SK-N-SH (cell line): ENCODE data around the gene EXOC2. TPM values are rescaled to one million over a fixed set of nuclear protein-coding genes. Genes with fewer than 3 reads are reported as not detected.

ENCODE experiments used
- CTCF ChIA-PET: fragments of 300-600, 350-600 bp; formaldehyde crosslinking; extraction: SDS; loops from one replicate; lab custom pipeline; 2021; lab: Yijun Ruan, JAX
- POLR2A ChIA-PET: fragments of 350-600 bp; sonication (Branson Sonifier 250); formaldehyde crosslinking; extraction: SDS; loops from one replicate; lab custom pipeline; 2020; ENCODE audit warnings: antibody characterized with exemption, inconsistent platforms; lab: Yijun Ruan, JAX
- DNase-seq: peaks from one replicate; pipeline ENCODE4 v3.0.0; 2012
- H2AFZ ChIP-seq: fragments of 200-600 bp; sonication (generic); 2 replicates; pipeline ENCODE4 v1.8.1; 2016; ENCODE audit warnings: antibody characterized with exemption, mild to moderate bottlenecking, low read depth
- H3F3A ChIP-seq: fragments of 200-600 bp; sonication (generic); replicated peaks from 2 replicates; pipeline ENCODE3; 2016; ENCODE audit warnings: antibody characterized with exemption, mild to moderate bottlenecking; ENCODE audit not compliant: insufficient read depth
- H3K27ac ChIP-seq, 2 experiments: fragments of 200-500 bp in 1 of 2; fragments of 200-600 bp in 1 of 2; sonication (Bioruptor generic) in 1 of 2; sonication (generic), shearing (Covaris generic) in 1 of 2; 2 replicates each; pipeline versions ENCODE4 v1.5.1 to v1.6.1; 2014 to 2016; ENCODE audit warnings: low read depth in 2 of 2, inconsistent platforms in 1 of 2, low read length in 1 of 2, mild to moderate bottlenecking in 1 of 2, mixed read lengths in 1 of 2
- H3K27me3 ChIP-seq: fragments of 200-600 bp; sonication (generic), shearing (Covaris generic); 2 replicates; pipeline ENCODE4 v1.6.1; 2016; ENCODE audit warnings: mixed run types; ENCODE audit not compliant: insufficient read depth
- H3K36me3 ChIP-seq, 2 experiments: fragments of 200-500 bp in 1 of 2; fragments of 200-600 bp in 1 of 2; sonication (Bioruptor generic) in 1 of 2; sonication (generic) in 1 of 2; replicated peaks in 1 of 2; 2 replicates each; pipeline versions ENCODE3 to v1.5.1; 2014 to 2016; ENCODE audit warnings: low read length in 1 of 2, mild to moderate bottlenecking in 1 of 2; ENCODE audit not compliant: insufficient read depth in 2 of 2, control insufficient read depth in 1 of 2
- H3K4me1 ChIP-seq, 2 experiments: fragments of 200-500 bp in 1 of 2; fragments of 200-600 bp in 1 of 2; sonication (Bioruptor generic) in 1 of 2; sonication (generic), shearing (Covaris generic) in 1 of 2; 2 replicates each; pipeline versions ENCODE4 v1.5.1 to v1.6.1; 2014 to 2016; ENCODE audit warnings: low read depth in 1 of 2, low read length in 1 of 2, mixed run types in 1 of 2; ENCODE audit not compliant: insufficient read depth in 2 of 2, control insufficient read depth in 1 of 2
- H3K4me2 ChIP-seq: fragments of 200-600 bp; sonication (generic), shearing (Covaris generic); 2 replicates; pipeline ENCODE4 v1.6.1; 2017; ENCODE audit warnings: mixed run types
- H3K4me3 ChIP-seq, 2 experiments: fragments of 200-500 bp in 1 of 2; fragments of 200-600 bp in 1 of 2; sonication (Bioruptor generic) in 1 of 2; sonication (generic), shearing (Covaris generic) in 1 of 2; 2 replicates each; pipeline versions ENCODE4 v1.5.1 to v1.8.1; 2014 to 2016; ENCODE audit warnings: low read depth in 2 of 2, inconsistent platforms in 1 of 2, low read length in 1 of 2, mild to moderate bottlenecking in 1 of 2, mixed read lengths in 1 of 2, moderate library complexity in 1 of 2
- H3K79me2 ChIP-seq: fragments of 200-600 bp; sonication (generic); 2 replicates; pipeline ENCODE4 v1.8.1; 2017; ENCODE audit warnings: mild to moderate bottlenecking; ENCODE audit not compliant: insufficient read depth
- H3K9ac ChIP-seq: fragments of 200-600 bp; sonication (generic); 2 replicates; pipeline ENCODE4 v1.6.1; 2017; ENCODE audit warnings: mixed run types
- H3K9me2 ChIP-seq: fragments of 200-600 bp; sonication (generic); 2 replicates; pipeline ENCODE4 v1.6.1; 2017; ENCODE audit warnings: mixed run types
- H3K9me3 ChIP-seq: fragments of 200-600 bp; sonication (generic); 2 replicates; pipeline ENCODE4 v1.6.1; 2017; ENCODE audit warnings: mixed run types, mild to moderate bottlenecking, moderate library complexity
- H4K20me1 ChIP-seq: fragments of 200-600 bp; sonication (generic); 2 replicates; pipeline ENCODE4 v1.6.1; 2017; ENCODE audit warnings: mild to moderate bottlenecking, mixed run types; ENCODE audit not compliant: insufficient read depth
- CHD2 ChIP-seq: fragments of 150-350 bp; IDR thresholded peaks from 2 replicates; pipeline ENCODE4 v1.6.1; 2018; ENCODE audit warnings: low read length; ENCODE audit not compliant: partially characterized antibody
- ELF1 ChIP-seq: IDR thresholded peaks from 2 replicates; pipeline ENCODE4 v1.4.0; 2012
- FOXJ3 ChIP-seq: sonication (generic); formaldehyde crosslinking; IDR thresholded peaks from 2 replicates; pipeline ENCODE4 v1.5.1; 2020; ENCODE audit warnings: mild to moderate bottlenecking, missing genetic modification reagents
- FOXM1 ChIP-seq: IDR thresholded peaks from 2 replicates; pipeline ENCODE4 v1.4.0; 2012; ENCODE audit warnings: low read depth, mild to moderate bottlenecking
- GATA2 ChIP-seq: sonication (generic); formaldehyde crosslinking; IDR thresholded peaks from 2 replicates; pipeline ENCODE4 v1.5.0; 2020; ENCODE audit warnings: mild to moderate bottlenecking, missing genetic modification reagents
- RAD21 ChIP-seq: IDR thresholded peaks from 2 replicates; pipeline ENCODE4 v1.6.1; 2012; ENCODE audit warnings: mild to moderate bottlenecking, low read length
- RCOR1 ChIP-seq: fragments of 150-350 bp; IDR thresholded peaks from 2 replicates; pipeline ENCODE4 v1.6.1; 2017; ENCODE audit warnings: antibody characterized with exemption, low read length
- RXRA ChIP-seq: IDR thresholded peaks from 2 replicates; pipeline ENCODE4 v1.4.0; 2012; ENCODE audit warnings: low read depth, mild to moderate bottlenecking, borderline replicate concordance
- SMC3 ChIP-seq: IDR thresholded peaks from 2 replicates; pipeline ENCODE4 v1.6.1; 2012; ENCODE audit warnings: low read depth, low read length, improper control_type of control experiment
- TCF12 ChIP-seq: IDR thresholded peaks from 2 replicates; pipeline ENCODE4 v1.4.0; 2012
- WGBS: methylation state at CpG from one replicate; pipeline ENCODE4 v1.1.6; 2017; ENCODE audit warnings: low lambda C conversion rate; 5-methylcytosine and 5-hydroxymethylcytosine counted together
- polyA plus RNA-seq, 3 experiments: library from polyadenylated mRNA; depleted of rRNA; stranded (reverse); fragments of >200 nt; gene quantifications; 2 replicates each; pipeline ENCODE4 v1.2.3, GENCODE V29; 2012
- TF ChIP-seq, protein P1 (sequence below): fragments of 200-600 bp; sonication (generic); IDR thresholded peaks from 2 replicates; pipeline ENCODE4 v1.6.1; 2017; ENCODE audit warnings: antibody characterized with exemption, mild to moderate bottlenecking, moderate library complexity
- TF ChIP-seq, protein P2 (sequence below): fragments of 150-350 bp; IDR thresholded peaks from 2 replicates; pipeline ENCODE4 v1.6.1; 2016; ENCODE audit warnings: mild to moderate bottlenecking, low read depth, low read length
- TF ChIP-seq, protein P3 (sequence below): IDR thresholded peaks from 2 replicates; pipeline ENCODE4 v1.4.0; 2012; ENCODE audit warnings: low read depth, borderline replicate concordance

Gene EXOC2
- polyA plus RNA-seq, 1 of the 3 experiments (the other 2 are of a cell fraction), result 10.6 TPM

DNA sequence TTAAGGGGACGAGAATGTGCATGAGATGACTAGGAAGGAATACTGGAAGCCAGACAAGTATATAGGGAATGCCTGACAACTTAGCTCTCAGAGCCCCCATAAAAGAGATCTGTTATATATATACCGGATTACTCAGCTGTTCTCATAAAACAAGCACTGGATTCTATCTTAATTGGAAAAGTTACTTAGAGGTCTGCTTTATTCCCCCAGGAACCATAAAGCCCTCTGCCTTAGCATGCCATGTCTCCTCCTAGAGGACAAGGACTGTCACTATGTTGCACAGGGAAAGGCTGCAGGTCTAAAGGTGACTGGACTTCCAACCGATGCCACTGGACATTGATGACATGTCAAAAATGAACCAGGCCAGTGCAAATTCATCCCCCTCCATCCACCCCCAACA, 6.4 kb downstream of the EXOC2 start:
- H3K9me3 ChIP-seq, result no peaks in the 10 kb centered on the region
- H3K36me3 ChIP-seq, result peaks cover 3 to 11% of the 10 kb centered on the region in 2 experiments
- H2AFZ ChIP-seq, result no peak overlapping the region
- no peak overlapping the region for H3K4me3 ChIP-seq
- ChIA-PET CTCF (interaction anchor here (1.1 to 1.5 kb wide), 2 partner anchors 13 to 35 kb away, joined by 3 read pairs; no protein-coding TSS in a partner anchor), POLR2A (no interaction called here)
- H3F3A ChIP-seq, result no peaks in the 10 kb centered on the region
- no peak overlapping the region for H3K9ac ChIP-seq
- no peak overlapping the region for H3K4me2 ChIP-seq
- TF ChIP-seq TCF12, result no peak
- peak; percentile 26; the same call in 1 of the 2 replicates for TF ChIP-seq RAD21
- TF ChIP-seq, protein P1, sequence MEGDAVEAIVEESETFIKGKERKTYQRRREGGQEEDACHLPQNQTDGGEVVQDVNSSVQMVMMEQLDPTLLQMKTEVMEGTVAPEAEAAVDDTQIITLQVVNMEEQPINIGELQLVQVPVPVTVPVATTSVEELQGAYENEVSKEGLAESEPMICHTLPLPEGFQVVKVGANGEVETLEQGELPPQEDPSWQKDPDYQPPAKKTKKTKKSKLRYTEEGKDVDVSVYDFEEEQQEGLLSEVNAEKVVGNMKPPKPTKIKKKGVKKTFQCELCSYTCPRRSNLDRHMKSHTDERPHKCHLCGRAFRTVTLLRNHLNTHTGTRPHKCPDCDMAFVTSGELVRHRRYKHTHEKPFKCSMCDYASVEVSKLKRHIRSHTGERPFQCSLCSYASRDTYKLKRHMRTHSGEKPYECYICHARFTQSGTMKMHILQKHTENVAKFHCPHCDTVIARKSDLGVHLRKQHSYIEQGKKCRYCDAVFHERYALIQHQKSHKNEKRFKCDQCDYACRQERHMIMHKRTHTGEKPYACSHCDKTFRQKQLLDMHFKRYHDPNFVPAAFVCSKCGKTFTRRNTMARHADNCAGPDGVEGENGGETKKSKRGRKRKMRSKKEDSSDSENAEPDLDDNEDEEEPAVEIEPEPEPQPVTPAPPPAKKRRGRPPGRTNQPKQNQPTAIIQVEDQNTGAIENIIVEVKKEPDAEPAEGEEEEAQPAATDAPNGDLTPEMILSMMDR, result 0 out of 2 replicates have a peak, but pooled peaks have one; percentile 7
- DNase-seq, result no peak
- peaks cover 27% of the 10 kb centered on the region for H4K20me1 ChIP-seq
- H3K79me2 ChIP-seq, result peaks cover 63% of the 10 kb centered on the region
- no peaks in the 10 kb centered on the region for H3K27me3 ChIP-seq
- peaks cover 4 to 9% of the 10 kb centered on the region in 2 experiments; a peak in 3 of 4 replicates for H3K4me1 ChIP-seq
- H3K27ac ChIP-seq, result no peak overlapping the region
- no peaks in the 10 kb centered on the region for H3K9me2 ChIP-seq
- 97% methylated on average over 3 of the region's 3 CpGs for WGBS

DNA sequence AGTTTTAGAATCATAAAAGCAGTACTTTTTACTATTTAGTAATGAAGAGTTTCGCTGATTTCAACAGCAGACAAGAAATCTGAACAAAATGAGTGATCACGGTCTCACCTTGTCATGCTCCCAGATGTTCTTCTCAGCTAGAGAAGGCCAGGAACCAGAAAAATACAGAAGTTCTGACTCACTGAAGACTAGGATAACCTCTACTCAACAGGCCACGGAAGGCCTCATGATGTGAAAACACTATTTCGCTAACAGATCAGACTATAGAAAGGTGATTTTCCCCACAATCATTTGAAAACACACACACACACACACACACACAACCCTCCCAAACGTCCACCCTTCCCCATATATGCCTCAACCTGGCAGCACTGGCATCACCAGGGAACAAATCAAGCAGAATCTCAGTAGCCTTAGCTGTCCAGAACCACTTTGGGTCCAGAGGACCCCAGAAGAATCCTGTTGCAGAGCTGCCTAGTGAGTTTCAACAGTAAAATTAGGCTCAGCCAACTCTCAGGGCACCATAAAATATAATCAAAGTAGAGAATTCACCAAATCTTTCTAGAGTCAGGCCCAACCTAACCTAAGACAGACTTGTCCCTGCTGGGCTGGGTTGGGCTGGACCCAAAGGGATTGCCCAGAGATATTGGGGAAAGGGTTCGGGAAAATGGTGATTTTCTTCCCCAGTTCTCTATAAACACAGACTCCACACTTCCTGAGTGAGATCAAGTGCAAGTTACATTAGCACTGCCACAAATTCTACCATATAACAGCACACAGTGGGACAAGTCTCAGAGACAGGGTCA, 7.9 kb downstream of the EXOC2 start:
- no peak overlapping the region for H3K27ac ChIP-seq
- no peaks in the 10 kb centered on the region for H3K27me3 ChIP-seq
- CTCF ChIA-PET, result interaction anchor here (1.5 to 2.6 kb wide), 3 partner anchors 11 to 92 kb away, joined by 3 to 13 read pairs (median 9); no protein-coding TSS in a partner anchor
- TF ChIP-seq RCOR1, result no peak
- TF ChIP-seq, protein P2, sequence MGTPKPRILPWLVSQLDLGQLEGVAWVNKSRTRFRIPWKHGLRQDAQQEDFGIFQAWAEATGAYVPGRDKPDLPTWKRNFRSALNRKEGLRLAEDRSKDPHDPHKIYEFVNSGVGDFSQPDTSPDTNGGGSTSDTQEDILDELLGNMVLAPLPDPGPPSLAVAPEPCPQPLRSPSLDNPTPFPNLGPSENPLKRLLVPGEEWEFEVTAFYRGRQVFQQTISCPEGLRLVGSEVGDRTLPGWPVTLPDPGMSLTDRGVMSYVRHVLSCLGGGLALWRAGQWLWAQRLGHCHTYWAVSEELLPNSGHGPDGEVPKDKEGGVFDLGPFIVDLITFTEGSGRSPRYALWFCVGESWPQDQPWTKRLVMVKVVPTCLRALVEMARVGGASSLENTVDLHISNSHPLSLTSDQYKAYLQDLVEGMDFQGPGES, result no peak
- no peak for TF ChIP-seq FOXJ3
- TF ChIP-seq, protein P3, sequence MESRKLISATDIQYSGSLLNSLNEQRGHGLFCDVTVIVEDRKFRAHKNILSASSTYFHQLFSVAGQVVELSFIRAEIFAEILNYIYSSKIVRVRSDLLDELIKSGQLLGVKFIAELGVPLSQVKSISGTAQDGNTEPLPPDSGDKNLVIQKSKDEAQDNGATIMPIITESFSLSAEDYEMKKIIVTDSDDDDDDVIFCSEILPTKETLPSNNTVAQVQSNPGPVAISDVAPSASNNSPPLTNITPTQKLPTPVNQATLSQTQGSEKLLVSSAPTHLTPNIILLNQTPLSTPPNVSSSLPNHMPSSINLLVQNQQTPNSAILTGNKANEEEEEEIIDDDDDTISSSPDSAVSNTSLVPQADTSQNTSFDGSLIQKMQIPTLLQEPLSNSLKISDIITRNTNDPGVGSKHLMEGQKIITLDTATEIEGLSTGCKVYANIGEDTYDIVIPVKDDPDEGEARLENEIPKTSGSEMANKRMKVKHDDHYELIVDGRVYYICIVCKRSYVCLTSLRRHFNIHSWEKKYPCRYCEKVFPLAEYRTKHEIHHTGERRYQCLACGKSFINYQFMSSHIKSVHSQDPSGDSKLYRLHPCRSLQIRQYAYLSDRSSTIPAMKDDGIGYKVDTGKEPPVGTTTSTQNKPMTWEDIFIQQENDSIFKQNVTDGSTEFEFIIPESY, result no peak
- TF ChIP-seq RXRA, result no peak
- TF ChIP-seq SMC3, result no peak
- TF ChIP-seq CHD2, result no peak
- TF ChIP-seq GATA2 (CRISPR knock-in tag), result no peak
- no peak for TF ChIP-seq FOXM1
- no peak for TF ChIP-seq ELF1
- TF ChIP-seq, all 33 proteins: peak for 0
- Histone ChIP-seq H3K4me2 (peak overlapping the region; percentile 50; the same call in 1 of the 2 replicates), H3F3A (no peaks in the 10 kb centered on the region), H4K20me1 (peaks cover 27% of the 10 kb centered on the region), H3K36me3 (peaks cover 3 to 11% of the 10 kb centered on the region in 2 experiments), H3K79me2 (peaks cover 62% of the 10 kb centered on the region), H2AFZ (no peak overlapping the region), H3K9me2 (no peaks in the 10 kb centered on the region), H3K9ac (no peak overlapping the region), H3K9me3 (no peaks in the 10 kb centered on the region), H3K4me1 (peaks cover 3 to 9% of the 10 kb centered on the region in 2 experiments; a peak in 3 of 4 replicates), H3K4me3 (no peak overlapping the region)
- POLR2A ChIA-PET, result no interaction called here
- 89% methylated on average over 6 of the region's 6 CpGs for WGBS
- DNase-seq, result no peak
